Ishikawa (cell line): Measurements from ENCODE around the gene NHLH1.

ENCODE experiments used
- TAF1 ChIP-seq: IDR thresholded peaks from 2 replicates; pipeline ENCODE4 v1.6.1; 2012; ENCODE audit warnings: low read depth, mild to moderate bottlenecking
- TF ChIP-seq, protein P1 (sequence below): IDR thresholded peaks from 2 replicates; pipeline ENCODE4 v1.6.1; 2012

DNA sequence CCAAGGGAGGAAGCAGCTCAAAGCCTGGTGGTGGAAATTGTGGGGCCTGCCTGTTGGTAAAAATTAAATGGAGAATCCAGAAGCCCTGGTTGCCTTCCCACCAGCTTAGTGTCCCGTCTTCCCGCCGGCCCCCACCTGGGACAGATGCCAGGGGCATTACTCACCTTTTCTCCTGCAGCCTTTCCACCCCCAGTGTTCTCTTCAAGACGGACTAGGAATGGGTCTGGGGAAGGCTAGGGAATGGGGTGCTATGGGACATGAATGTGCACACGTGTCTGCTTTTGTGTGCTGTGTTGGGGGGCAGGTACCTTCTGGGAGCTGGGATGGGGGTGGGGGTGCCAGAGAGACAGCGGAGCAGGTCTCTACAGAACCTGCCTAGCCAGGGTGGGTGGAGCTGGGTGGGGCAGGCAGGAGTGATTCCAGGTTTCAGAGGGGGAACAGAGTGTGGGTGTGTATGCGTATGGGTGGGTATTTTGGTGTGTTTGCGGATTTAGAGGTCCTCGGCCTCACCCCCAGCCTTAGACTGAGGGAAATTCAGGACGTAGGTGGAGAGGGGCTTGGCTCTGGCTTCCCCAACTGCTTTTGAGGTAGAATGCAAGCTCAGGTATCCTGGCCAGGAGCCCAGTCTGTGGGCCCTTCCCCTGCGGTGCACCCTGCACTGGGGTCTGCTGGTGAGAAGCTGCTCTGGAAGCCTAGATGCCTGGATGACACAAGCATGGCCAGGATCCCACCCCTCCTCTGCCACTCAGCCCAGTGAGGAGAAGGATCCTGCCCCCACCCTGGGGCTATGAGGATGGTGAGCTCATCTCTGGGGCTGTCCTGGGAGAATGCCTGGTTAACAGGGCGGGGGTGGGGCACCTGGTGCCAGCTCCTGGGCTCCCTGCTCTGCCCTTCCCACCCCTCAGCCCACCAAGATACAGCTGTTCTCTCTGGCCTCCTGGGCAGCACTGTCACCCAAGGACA, 41.2 kb downstream of the NHLH1 start:
- TF ChIP-seq TAF1: no peak
- TF ChIP-seq, protein P1, sequence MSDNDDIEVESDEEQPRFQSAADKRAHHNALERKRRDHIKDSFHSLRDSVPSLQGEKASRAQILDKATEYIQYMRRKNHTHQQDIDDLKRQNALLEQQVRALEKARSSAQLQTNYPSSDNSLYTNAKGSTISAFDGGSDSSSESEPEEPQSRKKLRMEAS: no peak
